Omental fat pad (tissue), 4 donors: ENCODE results near the gene EEF1A1. TPM values are rescaled to one million over a fixed set of nuclear protein-coding genes. Genes with fewer than 3 reads are reported as not detected.

Source experiments
- ATAC-seq: fragments of 150-250 bp; one replicate; pipeline ENCODE4 v1.9.1; 2016; ENCODE audit warnings: mild to moderate bottlenecking, moderate library complexity; ENCODE audit not compliant: low FRiP score
- DNase-seq: peaks from one replicate; pipeline ENCODE4 v3.0.0-alpha.2; 2019; ENCODE audit warnings: low spot score
- CTCF ChIP-seq, 3 donors: fragments of 450-650 bp; IDR thresholded peaks; one replicate each; pipeline ENCODE4 v1.5.1; 2016 to 2017; ENCODE audit warnings: antibody characterized with exemption in 3 of 3, mild to moderate bottlenecking in 3 of 3, moderate library complexity in 2 of 3
- small RNA-seq: library from RNA; depleted of rRNA; stranded (forward); fragments of <200 nt; gene quantifications from one replicate; pipeline ENCODE3, GENCODE V24; 2016
- total RNA-seq, 4 donors: library from RNA; depleted of rRNA; stranded (reverse); fragments of >200 nt; gene quantifications; one replicate each; pipeline ENCODE4 v1.1.0, GENCODE V29; 2016

EEF1A1 gene
- total RNA-seq, 4 donors from 2014 or later: 9,027 to 13,209 (median 10,672) TPM

- ATAC-seq: no peak
- TF ChIP-seq CTCF (IDR thresholded peaks at IDR 0.05): no peak
- no peak for DNase-seq
Measured at GRCh38 chr6:73487473-73487872, 33.4 kb downstream of the EEF1A1 start.

- ATAC-seq (no peak), DNase-seq (no peak)
- TF ChIP-seq CTCF (IDR thresholded peaks at IDR 0.05): no peak
Measured at GRCh38 chr6:73484438-73484837, 36.4 kb downstream of the EEF1A1 start.

- no peak for ATAC-seq
- no peak for DNase-seq
- TF ChIP-seq CTCF (IDR thresholded peaks at IDR 0.05): no peak
Measured at GRCh38 chr6:73481969-73482368, 38.9 kb downstream of the EEF1A1 start.

- DNase-seq: no peak
- ATAC-seq: no peak
- TF ChIP-seq CTCF (IDR thresholded peaks at IDR 0.05): no peak
Measured at GRCh38 chr6:73477407-73477806, 43.4 kb downstream of the EEF1A1 start.

- ATAC-seq (no peak), DNase-seq (no peak)
- no peak for TF ChIP-seq CTCF (IDR thresholded peaks at IDR 0.05)
Measured at GRCh38 chr6:73476723-73477122, 44.1 kb downstream of the EEF1A1 start.

- ATAC-seq (no peak), DNase-seq (no peak)
- no peak for TF ChIP-seq CTCF (IDR thresholded peaks at IDR 0.05)
Measured at GRCh38 chr6:73471686-73472290, 49.0 kb downstream of the EEF1A1 start.

Small RNA genes lying within 50 kb of the gene (small RNA-seq; reads per million reads assigned to genes)
- gene AL603910.2: not detected
- not detected for gene RN7SL827P

Other genes starting within 250 kb of the EEF1A1 start
- gene DPPA5, start 166.8 kb downstream of the EEF1A1 start, total RNA-seq: not detected
- not detected for gene KHDC3L, start 158.4 kb downstream of the EEF1A1 start, total RNA-seq
- not detected for gene OOEP, start 151.1 kb downstream of the EEF1A1 start, total RNA-seq
- gene DDX43, start 126.2 kb downstream of the EEF1A1 start, total RNA-seq: 10 to 100 TPM in 1 of 4 donors, 1 to 10 TPM in 3; 1.6 to 10.7 (median 1.8) TPM
- 10 to 100 TPM in 1 of 4 donors, 1 to 10 TPM in 3; 3.6 to 11.0 (median 6.5) TPM for gene CGAS, start 68.7 kb downstream of the EEF1A1 start, total RNA-seq
- gene MTO1, start 59.3 kb downstream of the EEF1A1 start, total RNA-seq: 10 to 100 TPM; 17.7 to 24.7 (median 20.7) TPM
- gene SLC17A5, start 133.0 kb upstream of the EEF1A1 start, total RNA-seq: 10 to 100 TPM; 18.9 to 36.5 (median 28.0) TPM
- 10 to 100 TPM; 13.4 to 29.3 (median 20.2) TPM for gene CD109, start 175.2 kb upstream of the EEF1A1 start, total RNA-seq